ENCODE results near the gene GAL3ST1. TPM values are rescaled to one million over a fixed set of nuclear protein-coding genes. Genes with fewer than 3 reads are reported as not detected.

Gene GAL3ST1
- total RNA-seq, 1 donor from 2014 or later, result not detected

- no peak for DNase-seq (ENCODE audit: low read depth)
Measured at GRCh38 chr22:30537083-30537731, 37.3 kb downstream of the GAL3ST1 start.

DNA sequence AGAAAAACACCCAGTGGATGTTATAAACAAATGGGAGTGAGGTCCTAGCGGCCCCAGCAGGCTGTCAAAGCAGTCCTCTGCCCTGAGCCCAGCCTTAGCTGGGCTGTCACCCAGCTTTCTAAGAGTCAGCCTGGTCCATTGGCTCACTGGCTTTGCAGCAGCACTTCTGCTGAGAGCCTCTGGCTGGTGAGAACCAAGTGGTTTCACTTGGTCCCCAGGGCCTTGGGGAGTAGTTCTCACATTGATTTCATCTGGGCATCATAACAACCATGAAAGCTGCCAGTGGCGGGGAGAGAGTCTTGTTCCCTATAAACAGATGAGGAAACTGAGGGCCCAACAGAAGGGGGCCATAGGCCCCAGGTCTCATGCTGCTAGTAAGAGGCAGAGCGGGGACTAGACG lies 39.3 kb downstream of the GAL3ST1 start:
- DNase-seq (ENCODE audit: low read depth), result no peak

DNA sequence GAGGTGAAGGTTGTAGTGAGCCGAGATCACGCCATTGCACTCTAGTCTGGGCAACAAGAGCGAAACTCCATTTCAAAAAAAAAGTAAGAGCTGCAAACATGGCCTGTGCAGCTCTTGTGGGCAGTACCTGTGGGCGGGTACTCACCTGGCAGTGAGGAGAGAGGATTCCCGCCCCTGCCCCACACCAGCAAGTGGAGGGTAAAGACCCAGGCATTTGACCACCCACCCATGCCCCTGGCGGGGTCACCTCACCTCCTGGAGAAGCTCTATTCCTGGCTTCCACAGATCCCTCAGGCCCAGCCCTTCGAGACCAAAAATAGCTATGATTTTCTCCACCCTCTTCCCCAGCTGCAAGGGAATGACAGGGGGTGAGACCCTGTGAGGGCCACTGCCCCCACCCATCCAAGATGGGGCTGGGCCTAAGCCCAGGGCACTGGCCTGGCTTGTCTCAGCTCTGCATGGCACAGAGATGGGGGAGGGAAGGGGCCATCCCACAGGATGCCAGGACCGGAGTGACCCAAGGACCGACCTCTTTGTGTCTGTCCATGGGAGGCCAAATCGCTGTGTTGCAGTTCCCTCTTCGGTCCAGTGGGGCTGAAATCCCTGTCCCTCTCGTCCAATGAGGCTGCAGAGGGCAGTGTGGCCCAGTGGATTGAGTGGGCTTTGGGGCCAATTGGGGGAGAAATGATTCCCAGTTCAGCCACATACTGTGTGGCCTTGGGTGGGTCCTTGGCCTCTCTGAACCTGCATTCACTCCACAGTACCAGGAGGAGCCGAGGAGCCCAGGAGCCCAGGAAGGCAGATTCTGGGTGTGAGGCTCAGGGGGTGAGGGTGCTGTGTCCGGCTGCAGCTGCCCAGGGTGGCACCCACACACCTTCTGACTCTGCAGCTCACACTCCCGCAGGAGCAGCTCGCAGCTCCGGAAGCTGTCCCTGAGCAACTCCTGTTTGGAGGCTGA lies 42.5 kb downstream of the GAL3ST1 start:
- DNase-seq (ENCODE audit: low read depth), result no peak

- DNase-seq (ENCODE audit: low read depth), result no peak
Measured at GRCh38 chr22:30526656-30527055, 47.8 kb downstream of the GAL3ST1 start.

DNA sequence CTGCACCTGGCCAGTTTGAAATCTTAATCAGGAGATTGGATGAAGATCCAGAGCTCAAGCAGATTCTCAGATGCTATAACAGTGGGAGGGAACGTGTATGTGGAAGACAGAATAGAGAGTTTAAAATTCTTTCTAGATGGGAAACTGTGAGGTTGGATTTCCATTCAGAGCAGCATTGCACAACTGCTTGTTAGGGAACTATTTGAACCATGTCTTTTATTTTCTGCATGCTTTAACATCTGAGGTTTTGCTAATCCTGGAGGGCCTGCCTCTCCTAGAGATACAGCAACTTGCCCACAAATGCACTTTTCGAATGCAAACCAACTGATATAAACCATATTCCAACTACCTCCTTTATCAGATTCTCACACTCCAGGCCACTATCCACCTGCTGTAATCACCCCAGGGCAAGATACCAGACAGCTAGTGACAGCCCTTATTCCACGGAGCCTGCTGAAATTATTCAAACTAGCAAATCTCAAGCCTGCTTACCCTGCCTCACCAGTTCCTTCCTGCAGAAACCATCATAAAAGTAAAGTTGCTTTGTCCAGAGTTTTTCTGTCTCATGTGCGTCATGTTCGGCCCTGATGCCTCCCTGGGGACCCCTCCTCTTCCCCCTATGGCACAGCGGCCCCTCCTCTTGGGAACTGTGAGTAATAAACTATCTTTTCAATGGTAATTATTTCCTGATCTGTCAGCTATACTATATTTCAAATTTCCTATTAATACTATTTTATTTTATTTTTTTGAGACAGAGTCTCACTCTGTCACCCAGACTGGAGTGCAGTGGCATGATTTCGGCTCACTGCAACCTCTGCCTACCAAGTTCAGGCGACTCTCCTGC lies 50.6 kb downstream of the GAL3ST1 start:
- no peak for DNase-seq (ENCODE audit: low read depth)

DNA sequence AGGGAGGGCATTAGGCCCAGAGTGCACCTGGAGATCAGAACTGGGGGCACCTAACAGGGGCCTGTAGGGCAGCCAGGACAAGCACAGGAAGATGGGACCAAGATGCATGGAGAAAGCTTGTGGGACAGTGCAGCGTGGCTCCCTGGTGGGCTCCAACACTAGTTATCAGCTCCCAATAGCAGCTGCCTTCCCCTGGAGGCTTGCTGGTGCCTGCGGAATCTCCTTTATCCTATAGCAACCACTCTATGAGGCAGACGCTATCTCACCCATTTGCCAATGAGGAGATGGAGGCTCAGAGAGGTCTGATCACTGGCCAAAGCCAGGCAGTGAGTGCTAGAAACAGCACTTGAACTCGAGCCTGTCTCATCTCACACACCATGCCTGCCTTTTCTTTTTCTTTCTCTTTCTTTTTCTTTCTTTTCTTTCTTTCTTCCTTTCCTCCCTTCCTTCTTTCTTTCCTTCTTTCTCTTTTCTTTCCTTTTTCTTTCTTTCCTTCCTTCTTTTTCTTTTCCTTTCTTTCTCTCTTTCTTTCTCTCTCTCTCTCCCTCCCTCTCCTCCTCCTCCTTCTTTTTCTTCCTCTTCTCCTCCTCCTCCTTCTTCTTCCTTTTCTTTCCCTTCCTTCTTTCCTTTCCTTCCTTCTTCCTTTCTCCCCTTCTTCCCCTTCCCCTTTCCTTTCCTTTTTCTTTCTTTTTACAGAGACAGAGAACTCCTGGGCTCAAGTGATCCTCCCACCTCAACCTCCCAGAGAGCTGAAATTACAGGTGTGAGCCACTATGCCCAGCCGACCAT lies 52.9 kb downstream of the GAL3ST1 start:
- no peak for DNase-seq (ENCODE audit: low read depth)

- DNase-seq (ENCODE audit: low read depth), result no peak
Measured at GRCh38 chr22:30519842-30520425, 54.5 kb downstream of the GAL3ST1 start.

GRCh38 chr22:30516731-30517130 lies 57.7 kb downstream of the GAL3ST1 start:
- no peak for DNase-seq (ENCODE audit: low read depth)

- no peak for DNase-seq (ENCODE audit: low read depth)
Measured at GRCh38 chr22:30516273-30516672, 58.2 kb downstream of the GAL3ST1 start.

DNA sequence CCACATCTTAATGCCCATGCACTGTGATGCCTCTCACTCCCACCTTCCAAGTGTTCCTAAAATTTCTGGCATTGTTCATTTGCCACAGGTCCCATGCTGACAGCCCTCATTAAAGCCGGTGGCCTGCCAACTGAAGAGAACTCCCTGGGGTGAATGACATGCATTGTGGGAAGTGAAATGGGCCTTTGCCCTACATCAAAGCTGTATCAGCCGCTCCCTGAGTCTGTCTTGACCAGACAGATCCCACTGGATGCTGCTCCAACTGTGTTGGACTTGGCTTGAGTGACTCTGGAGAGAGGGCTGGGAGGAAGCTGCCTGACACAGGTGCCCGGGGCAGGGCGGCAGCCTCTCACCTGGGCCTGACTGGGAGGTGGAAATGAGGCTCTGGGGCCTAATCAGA lies 60.2 kb downstream of the GAL3ST1 start:
- DNase-seq (ENCODE audit: low read depth), result no peak

DNA sequence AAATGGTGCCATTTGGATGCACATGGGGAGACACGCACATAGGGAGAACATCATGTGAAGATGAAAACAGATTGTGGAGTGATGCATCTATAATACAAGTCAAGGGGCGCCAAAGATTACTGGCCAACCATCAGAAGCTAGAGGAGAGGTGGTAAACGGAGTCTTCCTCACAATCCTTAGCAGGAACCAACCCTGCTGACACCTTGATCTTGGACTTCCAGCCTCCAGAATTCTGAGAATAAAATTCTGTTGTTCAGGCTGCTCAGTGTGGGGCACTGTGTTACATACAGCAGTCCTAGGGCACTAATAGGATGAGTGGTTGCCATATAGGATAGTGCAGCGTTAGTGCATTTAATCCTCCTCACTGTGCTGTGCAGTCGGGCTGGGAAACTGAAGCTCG lies 61.0 kb downstream of the GAL3ST1 start:
- DNase-seq (ENCODE audit: low read depth), result no peak

DNA sequence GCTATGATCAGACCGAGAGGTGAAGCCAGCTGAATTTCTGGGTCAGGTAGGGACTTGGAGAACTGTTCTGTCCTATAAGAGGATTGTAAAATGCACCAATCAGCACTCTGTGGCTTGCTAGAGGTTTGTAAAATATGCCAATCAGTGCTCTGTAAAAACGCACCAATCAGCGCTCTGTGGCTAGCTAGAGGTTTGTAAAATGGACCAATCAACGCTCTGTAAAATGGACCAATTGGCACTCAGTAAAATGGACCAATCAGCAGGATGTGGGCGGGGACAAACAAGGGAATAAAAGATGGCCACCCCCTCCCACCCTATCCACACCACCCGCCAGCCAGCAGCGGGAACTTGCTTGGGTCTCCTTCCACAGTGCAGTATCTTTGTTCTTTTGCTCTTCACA lies 62.6 kb downstream of the GAL3ST1 start:
- no peak for DNase-seq (ENCODE audit: low read depth)

DNA sequence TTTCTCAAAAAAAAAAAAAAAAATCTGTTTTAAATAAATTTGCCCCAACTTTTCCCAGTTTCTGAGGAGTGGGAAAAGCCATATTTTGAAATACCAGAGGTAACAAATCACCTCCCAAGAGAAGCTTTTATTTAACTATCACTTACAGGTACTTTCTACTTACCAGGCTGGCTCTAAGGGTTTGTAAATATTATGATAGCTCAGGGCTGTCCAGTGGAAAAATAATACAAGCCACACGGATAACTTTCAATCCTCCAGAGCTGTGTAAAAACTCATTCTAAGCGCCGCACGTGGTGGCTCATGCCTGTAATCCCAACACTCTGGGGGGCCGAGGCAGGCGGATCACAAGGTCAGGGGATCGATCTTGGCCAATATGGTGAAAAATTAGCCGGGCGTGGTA lies 63.4 kb downstream of the GAL3ST1 start:
- DNase-seq (ENCODE audit: low read depth), result no peak

DNA sequence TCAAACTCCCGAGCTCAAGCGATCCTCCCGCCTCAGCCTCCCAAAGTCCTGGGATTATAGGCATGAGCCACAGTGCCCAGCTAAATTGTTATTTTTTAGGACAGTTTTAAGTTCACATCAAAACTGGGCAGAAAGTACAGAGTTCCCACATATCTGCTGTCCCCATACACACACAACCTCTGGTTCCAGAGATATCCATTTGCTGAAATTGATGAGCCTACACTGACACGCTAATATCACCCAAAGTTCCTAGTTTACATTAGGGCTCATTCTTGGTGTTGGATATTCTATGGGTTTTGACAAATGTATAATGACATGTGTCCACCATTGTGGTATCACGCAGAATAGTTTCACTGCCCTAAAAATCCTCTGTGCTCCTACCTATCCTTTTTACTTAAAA lies 66.2 kb downstream of the GAL3ST1 start:
- DNase-seq (ENCODE audit: low read depth), result no peak

GRCh38 chr22:30507670-30508069 lies 66.8 kb downstream of the GAL3ST1 start:
- DNase-seq (ENCODE audit: low read depth), result no peak

DNA sequence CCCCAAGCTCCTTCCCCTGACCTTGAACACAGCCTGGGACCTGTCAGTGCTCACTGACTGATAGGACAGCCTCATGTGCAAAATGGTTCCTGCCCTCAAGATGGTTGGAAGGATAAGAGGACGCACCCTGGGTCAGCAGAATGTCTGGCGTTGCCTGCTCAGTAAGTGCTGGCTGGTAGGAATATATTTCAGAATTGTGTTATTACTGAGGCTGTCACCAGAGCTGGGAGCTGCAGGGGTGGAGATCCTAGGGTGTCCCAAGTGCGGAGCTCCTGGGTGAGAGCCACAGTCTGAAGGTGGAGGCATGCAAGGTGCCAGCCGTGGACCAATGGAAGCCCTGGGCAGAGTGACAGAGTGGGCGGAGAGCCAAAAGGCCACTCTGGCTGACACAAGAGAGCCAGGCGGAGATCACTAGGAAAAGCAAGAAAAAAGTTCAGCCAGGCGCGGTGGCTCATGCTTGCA lies 67.9 kb downstream of the GAL3ST1 start:
- no peak for DNase-seq (ENCODE audit: low read depth)

Data from myocyte (in vitro differentiated cells).